ENCODE results near the gene ARID5B.

The ARID5B gene

DNA sequence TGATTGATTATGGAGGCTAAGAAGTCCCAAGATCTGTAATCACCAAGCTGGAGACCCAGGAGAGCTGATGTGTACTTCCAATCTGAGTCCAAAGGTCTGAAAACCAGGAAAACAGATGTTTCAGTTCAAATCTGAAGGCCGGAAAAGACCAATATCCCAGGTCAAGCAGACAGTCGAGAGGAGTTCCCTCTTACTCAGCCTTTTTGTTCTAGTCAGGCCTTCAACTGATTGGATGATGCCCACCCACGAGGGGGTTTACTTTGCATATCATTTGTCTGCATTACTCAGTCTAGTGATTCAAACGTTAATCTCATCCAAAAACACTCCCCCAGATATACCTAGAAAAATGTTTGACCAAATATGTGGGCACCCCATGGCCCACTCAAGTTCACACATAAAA is 7.4 kb upstream of the ARID5B start:
- H3K4me3 ChIP-seq: no peak overlapping the region
- no peaks in the 10 kb centered on the region for H3K36me3 ChIP-seq (replicated peaks)
- no peaks in the 10 kb centered on the region for H3K9me3 ChIP-seq
- peaks cover 23% of the 10 kb centered on the region for H3K4me1 ChIP-seq
- no peaks in the 10 kb centered on the region for H3K27me3 ChIP-seq (ENCODE audit: low read depth)
- in situ Hi-C loops (cut with MboI; ENCODE audit: low sequenced_read_pairs): no loop called here
- DNase-seq (ENCODE audit: low spot score in 2 of 2): no peak

DNA sequence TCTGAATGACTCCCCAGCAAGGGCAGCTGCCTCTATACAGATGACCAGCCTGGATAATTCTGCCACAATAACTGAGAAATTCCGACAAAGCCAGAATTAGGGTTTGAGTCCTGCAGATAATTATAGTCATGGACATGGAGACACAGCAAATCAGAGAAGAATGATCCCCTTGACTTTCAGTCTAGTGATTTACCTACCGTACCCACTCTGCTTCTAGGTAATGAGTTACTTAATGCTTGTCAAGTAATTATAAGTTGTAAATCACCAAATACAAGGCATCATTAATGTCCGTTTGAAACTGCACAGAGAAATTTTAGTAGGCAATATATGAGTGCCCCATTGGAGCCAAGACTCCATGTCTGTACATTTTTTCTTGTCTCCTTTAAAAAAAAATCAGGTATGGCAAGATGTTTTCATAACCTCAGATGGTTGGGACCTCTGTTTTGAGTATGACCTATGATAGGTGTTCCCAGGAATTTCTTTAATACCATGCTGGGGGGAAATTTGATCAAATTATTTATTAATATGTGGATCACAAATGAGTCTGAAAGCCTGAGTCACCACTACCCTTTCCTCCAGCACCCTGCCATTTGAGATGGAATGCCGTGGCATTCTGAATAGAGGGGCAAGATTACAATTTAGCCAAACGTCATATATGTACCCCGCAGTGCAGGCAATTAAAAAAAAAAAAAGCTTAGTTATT is 5.5 kb upstream of the ARID5B start:
- DNase-seq (ENCODE audit: low spot score in 2 of 2): no peak
- Histone ChIP-seq H3K4me3 (no peak overlapping the region), H3K9me3 (no peaks in the 10 kb centered on the region), H3K36me3 (replicated peaks) (no peaks in the 10 kb centered on the region), H3K4me1 (peaks cover 30% of the 10 kb centered on the region), H3K27me3 (ENCODE audit: low read depth) (no peaks in the 10 kb centered on the region)
- in situ Hi-C loops (cut with MboI; ENCODE audit: low sequenced_read_pairs): no loop called here

DNA sequence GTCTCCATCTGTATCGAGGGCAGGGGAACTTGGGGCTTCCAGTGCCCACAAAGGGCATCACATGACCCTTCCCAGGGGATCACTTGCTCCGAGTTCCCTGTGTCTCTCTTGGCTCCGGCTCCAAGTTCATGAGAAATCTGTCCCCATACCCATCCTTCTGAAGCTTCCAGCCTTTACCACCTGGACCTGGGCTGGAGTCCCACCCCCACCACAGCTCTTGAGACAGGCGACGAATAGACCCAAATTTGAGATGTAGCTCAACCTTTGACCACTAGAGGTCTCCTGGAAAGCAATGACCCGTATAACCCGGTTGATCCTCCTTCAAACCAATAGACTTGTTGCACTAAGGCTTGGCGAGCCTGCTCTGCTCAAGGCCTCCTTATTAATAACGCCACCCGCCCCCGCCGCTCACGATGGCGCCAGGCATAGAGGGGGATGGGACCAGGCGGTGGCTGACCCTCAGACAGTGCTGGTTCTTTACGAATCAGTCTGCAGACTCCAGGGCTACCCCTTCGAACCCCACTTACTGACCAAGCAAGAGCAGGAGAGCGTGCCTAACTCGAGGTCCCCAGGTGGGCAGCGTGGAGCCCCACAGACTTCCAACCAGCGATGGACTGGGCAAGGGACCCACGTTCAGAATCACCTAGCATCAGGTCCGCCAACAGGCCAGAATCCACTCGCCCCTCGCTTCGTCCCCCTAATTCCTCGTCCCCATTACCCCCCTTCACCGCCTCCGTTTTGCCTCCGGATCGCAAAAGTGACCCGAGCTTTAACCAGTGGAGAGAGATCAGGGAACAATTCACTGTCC is 4.4 kb upstream of the ARID5B start:
- Histone ChIP-seq H3K4me3 (peak overlapping the region; percentile 7), H3K9me3 (no peaks in the 10 kb centered on the region), H3K4me1 (peaks cover 26% of the 10 kb centered on the region), H3K36me3 (replicated peaks) (no peaks in the 10 kb centered on the region), H3K27me3 (ENCODE audit: low read depth) (no peaks in the 10 kb centered on the region)
- in situ Hi-C loops (cut with MboI; ENCODE audit: low sequenced_read_pairs): no loop called here
- peak; percentile 84 to 91 for DNase-seq (ENCODE audit: low spot score in 2 of 2)

GRCh38 chr10:61897671-61898434 is 3.6 kb upstream of the ARID5B start:
- Histone ChIP-seq H3K9me3 (no peaks in the 10 kb centered on the region), H3K27me3 (ENCODE audit: low read depth) (no peaks in the 10 kb centered on the region), H3K4me3 (peak overlapping the region; percentile 7), H3K4me1 (peaks cover 26% of the 10 kb centered on the region), H3K36me3 (replicated peaks) (no peaks in the 10 kb centered on the region)
- peak; percentile 69 to 85 for DNase-seq (ENCODE audit: low spot score in 2 of 2)
- in situ Hi-C loops (cut with MboI; ENCODE audit: low sequenced_read_pairs): no loop called here

- H3K4me3 ChIP-seq: no peak overlapping the region
- peak; percentile 52 to 67 for DNase-seq (ENCODE audit: low spot score in 2 of 2)
- H3K4me1 ChIP-seq: peaks cover 26% of the 10 kb centered on the region
- H3K9me3 ChIP-seq: no peaks in the 10 kb centered on the region
- in situ Hi-C loops (cut with MboI; ENCODE audit: low sequenced_read_pairs): no loop called here
- H3K36me3 ChIP-seq (replicated peaks): no peaks in the 10 kb centered on the region
- no peaks in the 10 kb centered on the region for H3K27me3 ChIP-seq (ENCODE audit: low read depth)
Measured at GRCh38 chr10:61898435-61898778, 3.1 kb upstream of the ARID5B start.

GRCh38 chr10:61899069-61899531 is 2.4 kb upstream of the ARID5B start:
- Histone ChIP-seq H3K27me3 (ENCODE audit: low read depth) (no peaks in the 10 kb centered on the region), H3K36me3 (replicated peaks) (no peaks in the 10 kb centered on the region), H3K9me3 (no peaks in the 10 kb centered on the region), H3K4me3 (peak overlapping the region; percentile 53), H3K4me1 (peaks cover 27% of the 10 kb centered on the region)
- in situ Hi-C loops (cut with MboI; ENCODE audit: low sequenced_read_pairs): no loop called here
- DNase-seq (ENCODE audit: low spot score in 2 of 2): peak in 1 of 2 experiments; percentile 55

GRCh38 chr10:61899663-61899996 is 1.9 kb upstream of the ARID5B start:
- no peaks in the 10 kb centered on the region for H3K9me3 ChIP-seq
- no peaks in the 10 kb centered on the region for H3K36me3 ChIP-seq (replicated peaks)
- in situ Hi-C loops (cut with MboI; ENCODE audit: low sequenced_read_pairs): no loop called here
- peaks cover 33% of the 10 kb centered on the region for H3K4me1 ChIP-seq
- no peaks in the 10 kb centered on the region for H3K27me3 ChIP-seq (ENCODE audit: low read depth)
- DNase-seq (ENCODE audit: low spot score in 2 of 2): no peak
- H3K4me3 ChIP-seq: peak overlapping the region; percentile 53

DNA sequence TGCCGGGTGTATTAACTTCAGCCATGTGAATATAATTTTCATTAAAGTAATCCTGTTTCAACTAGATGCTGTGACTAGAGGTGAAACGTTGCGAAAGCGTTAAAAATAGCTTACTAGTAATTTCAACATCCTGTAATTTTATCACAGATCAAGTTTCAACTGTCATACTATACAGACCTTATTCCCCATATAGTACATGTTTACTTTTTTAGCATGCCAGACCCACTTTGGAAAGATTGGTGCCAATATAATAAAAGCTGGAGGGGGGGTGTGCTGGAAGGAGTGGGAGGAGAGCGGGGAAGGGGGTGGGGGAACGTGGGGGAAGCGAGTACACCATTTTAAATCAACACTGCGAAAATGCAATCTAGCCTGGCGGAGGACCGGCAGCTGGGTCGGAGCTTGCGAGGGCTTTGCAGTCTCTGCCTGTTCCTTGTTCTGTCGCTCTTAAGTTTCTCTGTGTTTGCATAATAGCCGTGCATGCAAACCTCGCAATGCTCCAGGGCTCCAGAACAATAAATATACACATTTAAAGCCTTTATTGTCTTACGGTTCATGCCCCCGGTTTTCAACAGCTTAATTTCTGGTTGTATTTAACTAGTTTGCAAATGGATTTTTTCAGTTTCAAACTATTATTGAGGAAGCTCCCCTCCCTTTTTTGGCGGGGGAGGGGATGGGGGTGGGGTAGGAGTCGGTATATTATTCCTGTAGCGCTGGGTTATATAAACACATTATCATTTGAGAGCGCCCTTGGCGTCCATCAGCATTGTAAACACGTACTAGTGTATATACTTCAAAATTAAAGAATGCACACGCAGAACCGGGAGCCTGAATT is 1.3 kb upstream of the ARID5B start:
- DNase-seq (ENCODE audit: low spot score in 2 of 2): peak; percentile 86 to 90
- peak overlapping the region; percentile 53 for H3K4me3 ChIP-seq
- in situ Hi-C loops (cut with MboI; ENCODE audit: low sequenced_read_pairs): no loop called here
- peaks cover 38% of the 10 kb centered on the region for H3K4me1 ChIP-seq
- no peaks in the 10 kb centered on the region for H3K9me3 ChIP-seq
- no peaks in the 10 kb centered on the region for H3K36me3 ChIP-seq (replicated peaks)
- H3K27me3 ChIP-seq (ENCODE audit: low read depth): no peaks in the 10 kb centered on the region

DNA sequence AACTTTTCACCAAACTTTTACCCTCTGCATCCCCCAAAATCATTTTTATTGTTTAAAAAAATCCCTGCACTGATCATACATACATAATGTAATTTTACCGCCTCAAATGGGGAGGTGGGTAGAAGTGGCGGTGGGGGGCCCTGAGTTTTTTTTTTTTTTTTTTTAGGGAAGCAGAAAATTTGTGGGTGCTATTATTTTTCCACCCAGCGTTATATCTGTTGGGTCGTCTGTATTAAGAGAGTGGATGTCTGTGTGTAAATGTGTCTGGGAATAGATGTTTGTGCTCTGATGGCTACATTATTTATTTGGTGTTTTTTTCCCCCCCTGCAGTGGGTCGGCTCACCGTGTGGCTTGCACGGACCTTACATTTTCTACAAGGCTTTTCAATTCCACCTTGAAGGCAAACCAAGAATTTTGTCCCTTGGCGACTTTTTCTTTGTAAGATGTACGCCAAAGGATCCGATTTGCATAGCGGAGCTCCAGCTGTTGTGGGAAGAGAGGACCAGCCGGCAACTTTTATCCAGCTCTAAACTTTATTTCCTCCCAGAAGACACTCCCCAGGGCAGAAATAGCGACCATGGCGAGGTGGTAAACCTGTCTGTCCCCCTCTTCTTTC is 438 bp downstream of the ARID5B start:
- H3K9me3 ChIP-seq: no peaks in the 10 kb centered on the region
- H3K4me3 ChIP-seq: peak overlapping the region; percentile 53
- in situ Hi-C loops (cut with MboI; ENCODE audit: low sequenced_read_pairs): no loop called here
- H3K36me3 ChIP-seq (replicated peaks): no peaks in the 10 kb centered on the region; the same call in 1 of the 2 replicates
- DNase-seq (ENCODE audit: low spot score in 2 of 2): peak; percentile 29 to 38
- peaks cover 50% of the 10 kb centered on the region for H3K4me1 ChIP-seq
- H3K27me3 ChIP-seq (ENCODE audit: low read depth): no peaks in the 10 kb centered on the region

DNA sequence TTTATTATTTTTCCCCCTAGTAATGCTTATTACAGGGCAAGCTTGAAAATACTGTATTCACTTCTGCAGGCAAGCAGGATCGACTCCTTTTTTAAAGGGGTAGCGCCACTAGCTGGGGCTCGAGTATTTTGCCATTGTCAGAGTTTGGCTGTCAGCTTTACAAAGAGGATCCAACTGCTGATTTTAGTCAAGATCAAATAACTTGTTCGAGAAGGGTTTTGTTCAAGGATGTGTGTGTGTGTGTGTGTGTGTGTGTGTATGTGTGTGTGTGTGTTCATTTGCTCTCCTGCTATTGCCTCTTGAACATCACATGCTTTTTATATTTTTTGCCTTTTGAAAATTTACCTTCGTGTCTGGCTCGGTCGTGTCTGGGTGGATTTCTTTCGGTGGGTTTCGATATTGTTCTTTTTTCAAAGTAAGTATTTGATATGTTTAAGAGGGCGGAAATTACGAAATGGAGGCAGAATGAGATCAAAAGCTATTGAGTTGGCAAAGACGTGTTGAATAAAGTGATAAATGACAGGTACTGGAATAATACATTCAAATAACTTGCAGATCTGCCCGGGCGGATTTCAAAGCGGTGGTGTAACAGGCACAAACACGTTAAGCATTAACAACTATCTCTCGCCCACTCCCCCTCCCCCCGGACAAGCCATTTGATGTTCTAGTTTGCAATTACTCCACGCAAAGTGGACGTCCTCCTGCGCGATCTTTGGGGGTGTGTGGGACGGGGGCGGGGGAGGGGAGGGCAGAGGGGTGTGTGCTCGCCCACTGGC is 1.1 kb downstream of the ARID5B start:
- peak; percentile 63 to 66 for DNase-seq (ENCODE audit: low spot score in 2 of 2)
- no peaks in the 10 kb centered on the region; the same call in 1 of the 2 replicates for H3K36me3 ChIP-seq (replicated peaks)
- in situ Hi-C loops (cut with MboI; ENCODE audit: low sequenced_read_pairs): no loop called here
- H3K4me1 ChIP-seq: peaks cover 51% of the 10 kb centered on the region
- H3K9me3 ChIP-seq: no peaks in the 10 kb centered on the region
- no peaks in the 10 kb centered on the region for H3K27me3 ChIP-seq (ENCODE audit: low read depth)
- peak overlapping the region; percentile 53 for H3K4me3 ChIP-seq

- peaks cover 46% of the 10 kb centered on the region for H3K4me1 ChIP-seq
- H3K4me3 ChIP-seq: peak overlapping the region; percentile 53
- in situ Hi-C loops (cut with MboI; ENCODE audit: low sequenced_read_pairs): no loop called here
- peak; percentile 79 to 80 for DNase-seq (ENCODE audit: low spot score in 2 of 2)
- no peaks in the 10 kb centered on the region for H3K27me3 ChIP-seq (ENCODE audit: low read depth)
- no peaks in the 10 kb centered on the region for H3K9me3 ChIP-seq
- no peaks in the 10 kb centered on the region; the same call in 1 of the 2 replicates for H3K36me3 ChIP-seq (replicated peaks)
Measured at GRCh38 chr10:61903221-61903927, 1.9 kb downstream of the ARID5B start.

- Histone ChIP-seq H3K27me3 (ENCODE audit: low read depth) (no peaks in the 10 kb centered on the region), H3K4me3 (peak overlapping the region; percentile 53), H3K36me3 (replicated peaks) (no peaks in the 10 kb centered on the region; the same call in 1 of the 2 replicates), H3K4me1 (peaks cover 40% of the 10 kb centered on the region), H3K9me3 (no peaks in the 10 kb centered on the region)
- in situ Hi-C loops (cut with MboI; ENCODE audit: low sequenced_read_pairs): no loop called here
- no peak for DNase-seq (ENCODE audit: low spot score in 2 of 2)
Measured at GRCh38 chr10:61903928-61904344, 2.4 kb downstream of the ARID5B start.
